PC-9 (cell line): Measurements from ENCODE around the gene SHISAL2A.

ENCODE experiments used
- CTCF ChIP-seq: fragments of 200-600 bp; sonication (generic); conservative IDR thresholded peaks from 2 replicates; pipeline ENCODE4 v1.6.1; 2017; ENCODE audit warnings: mixed run types, antibody characterized with exemption, mild to moderate bottlenecking, moderate library complexity
- EZH2 ChIP-seq: fragments of 200-600 bp; sonication (generic); IDR thresholded peaks from 2 replicates; pipeline ENCODE4 v1.8.0; 2017; ENCODE audit warnings: antibody characterized with exemption, low read depth

- no peak for TF ChIP-seq CTCF
- TF ChIP-seq EZH2 = no peak
Observed at GRCh38 chr1:52599236-52599635, 33.7 kb upstream of the SHISAL2A start.
